Stimulated activated naive CD8-positive, alpha-beta T cell treated with anti-CD3 and anti-CD28 coated beads, Interleukin-15, Interleukin-2, amounts not matched to agents 100 ng/mL and 50 ng/mL, for 24 hours (primary cell): Measurements from ENCODE around the gene EXOC1L.
A peak's percentile ranks its signal among the peaks of the same experiment; 100 is the strongest.

Experiments
- H3K27ac Mint-ChIP-seq: one replicate; pipeline ENCODE4 v1.8.0; 2021; ENCODE audit warnings: mild to moderate bottlenecking, mixed read lengths
- H3K27me3 Mint-ChIP-seq: one replicate; pipeline ENCODE4 v1.8.0; 2021; ENCODE audit warnings: mixed read lengths
- H3K36me3 Mint-ChIP-seq: one replicate; pipeline ENCODE4 v1.8.0; 2021; ENCODE audit warnings: low read depth, mixed read lengths
- H3K4me1 Mint-ChIP-seq: one replicate; pipeline ENCODE4 v1.8.0; 2021; ENCODE audit warnings: low read depth, mixed read lengths
- H3K4me3 Mint-ChIP-seq: one replicate; pipeline ENCODE4 v1.8.0; 2021; ENCODE audit warnings: mild to moderate bottlenecking, mixed read lengths
- H3K9me3 Mint-ChIP-seq: one replicate; pipeline ENCODE4 v1.8.0; 2021; ENCODE audit warnings: mixed read lengths

Gene EXOC1L

GRCh38 chr4:55819634-55820033 lies at the start of gene EXOC1L:
Gene EXOC1L (plus strand): TSS chr4:55819790. CDS start chr4:55820027, 237 bp downstream.
- Mint-ChIP-seq H3K4me1 (peaks cover 5% of the 10 kb centered on the region), H3K27me3 (peaks cover 31% of the 10 kb centered on the region), H3K36me3 (no peaks in the 10 kb centered on the region), H3K27ac (no peak within 1 kb of the TSS), H3K9me3 (no peaks in the 10 kb centered on the region), H3K4me3 (peak within 1 kb of the TSS; percentile 64)

GRCh38 chr4:55770662-55771061 lies 48.9 kb upstream of the EXOC1L start:
- Mint-ChIP-seq H3K9me3 (no peaks in the 10 kb centered on the region), H3K4me1 (no peaks in the 10 kb centered on the region), H3K27ac (no peak overlapping the region), H3K36me3 (no peaks in the 10 kb centered on the region), H3K27me3 (peaks cover 10% of the 10 kb centered on the region), H3K4me3 (no peak overlapping the region)

GRCh38 chr4:55781341-55781740 lies 38.2 kb upstream of the EXOC1L start:
- H3K36me3 Mint-ChIP-seq = no peaks in the 10 kb centered on the region
- peaks cover under 1% of the 10 kb centered on the region for H3K9me3 Mint-ChIP-seq
- H3K4me3 Mint-ChIP-seq = no peak overlapping the region
- H3K27me3 Mint-ChIP-seq = peaks cover 3% of the 10 kb centered on the region
- H3K4me1 Mint-ChIP-seq = no peaks in the 10 kb centered on the region
- no peak overlapping the region for H3K27ac Mint-ChIP-seq

- Mint-ChIP-seq H3K4me3 (no peak overlapping the region), H3K9me3 (no peaks in the 10 kb centered on the region), H3K27ac (no peak overlapping the region), H3K36me3 (no peaks in the 10 kb centered on the region), H3K27me3 (no peaks in the 10 kb centered on the region), H3K4me1 (no peaks in the 10 kb centered on the region)
Observed at GRCh38 chr4:55781812-55782211, 37.8 kb upstream of the EXOC1L start.

GRCh38 chr4:55783584-55783983 lies 36.0 kb upstream of the EXOC1L start:
- H3K4me3 Mint-ChIP-seq = no peak overlapping the region
- no peaks in the 10 kb centered on the region for H3K9me3 Mint-ChIP-seq
- H3K27ac Mint-ChIP-seq = no peak overlapping the region
- no peaks in the 10 kb centered on the region for H3K4me1 Mint-ChIP-seq
- H3K36me3 Mint-ChIP-seq = no peaks in the 10 kb centered on the region
- H3K27me3 Mint-ChIP-seq = no peaks in the 10 kb centered on the region

- no peaks in the 10 kb centered on the region for H3K36me3 Mint-ChIP-seq
- no peak overlapping the region for H3K4me3 Mint-ChIP-seq
- no peaks in the 10 kb centered on the region for H3K9me3 Mint-ChIP-seq
- no peaks in the 10 kb centered on the region for H3K4me1 Mint-ChIP-seq
- H3K27me3 Mint-ChIP-seq = no peaks in the 10 kb centered on the region
- no peak overlapping the region for H3K27ac Mint-ChIP-seq
Observed at GRCh38 chr4:55784747-55785146, 34.8 kb upstream of the EXOC1L start.

GRCh38 chr4:55791666-55792065 lies 27.9 kb upstream of the EXOC1L start:
- H3K4me3 Mint-ChIP-seq = no peak overlapping the region
- no peaks in the 10 kb centered on the region for H3K4me1 Mint-ChIP-seq
- no peaks in the 10 kb centered on the region for H3K9me3 Mint-ChIP-seq
- peaks cover 36% of the 10 kb centered on the region for H3K27me3 Mint-ChIP-seq
- no peaks in the 10 kb centered on the region for H3K36me3 Mint-ChIP-seq
- no peak overlapping the region for H3K27ac Mint-ChIP-seq

GRCh38 chr4:55793479-55793878 lies 26.1 kb upstream of the EXOC1L start:
- H3K27ac Mint-ChIP-seq = no peak overlapping the region
- H3K36me3 Mint-ChIP-seq = no peaks in the 10 kb centered on the region
- H3K27me3 Mint-ChIP-seq = peaks cover 43% of the 10 kb centered on the region

GRCh38 chr4:55794053-55794452 lies 25.5 kb upstream of the EXOC1L start:
- H3K36me3 Mint-ChIP-seq = no peaks in the 10 kb centered on the region
- H3K27ac Mint-ChIP-seq = no peak overlapping the region
- no peaks in the 10 kb centered on the region for H3K4me1 Mint-ChIP-seq
- no peaks in the 10 kb centered on the region for H3K9me3 Mint-ChIP-seq
- no peak overlapping the region for H3K4me3 Mint-ChIP-seq
- peaks cover 46% of the 10 kb centered on the region for H3K27me3 Mint-ChIP-seq

More at GRCh38 chr4:55793479-55793878, 26.1 kb upstream of the EXOC1L start:
- H3K4me3 Mint-ChIP-seq = no peak overlapping the region
- H3K4me1 Mint-ChIP-seq = no peaks in the 10 kb centered on the region
- no peaks in the 10 kb centered on the region for H3K9me3 Mint-ChIP-seq

- Mint-ChIP-seq H3K4me3 (no peak overlapping the region), H3K36me3 (no peaks in the 10 kb centered on the region), H3K27me3 (peaks cover 49% of the 10 kb centered on the region), H3K9me3 (no peaks in the 10 kb centered on the region), H3K27ac (no peak overlapping the region), H3K4me1 (no peaks in the 10 kb centered on the region)
Observed at GRCh38 chr4:55795341-55795740, 24.2 kb upstream of the EXOC1L start.

- H3K27me3 Mint-ChIP-seq = peaks cover 23% of the 10 kb centered on the region
- H3K9me3 Mint-ChIP-seq = no peaks in the 10 kb centered on the region
Observed at GRCh38 chr4:55801498-55801897, 18.1 kb upstream of the EXOC1L start.

GRCh38 chr4:55807556-55807955 lies 12.0 kb upstream of the EXOC1L start:
- H3K9me3 Mint-ChIP-seq = no peaks in the 10 kb centered on the region
- H3K4me1 Mint-ChIP-seq = no peaks in the 10 kb centered on the region
- no peak overlapping the region for H3K4me3 Mint-ChIP-seq
- H3K36me3 Mint-ChIP-seq = no peaks in the 10 kb centered on the region
- no peak overlapping the region for H3K27ac Mint-ChIP-seq
- peaks cover 8% of the 10 kb centered on the region for H3K27me3 Mint-ChIP-seq

More at GRCh38 chr4:55801498-55801897, 18.1 kb upstream of the EXOC1L start:
- H3K4me1 Mint-ChIP-seq = no peaks in the 10 kb centered on the region
- no peaks in the 10 kb centered on the region for H3K36me3 Mint-ChIP-seq
- no peak overlapping the region for H3K4me3 Mint-ChIP-seq
- no peak overlapping the region for H3K27ac Mint-ChIP-seq

- Mint-ChIP-seq H3K36me3 (no peaks in the 10 kb centered on the region), H3K27me3 (peaks cover 8% of the 10 kb centered on the region)
Observed at GRCh38 chr4:55808186-55808585, 11.4 kb upstream of the EXOC1L start.

GRCh38 chr4:55808632-55809031 lies 11.0 kb upstream of the EXOC1L start:
- Mint-ChIP-seq H3K9me3 (no peaks in the 10 kb centered on the region), H3K4me1 (no peaks in the 10 kb centered on the region), H3K36me3 (no peaks in the 10 kb centered on the region), H3K27me3 (peaks cover 8% of the 10 kb centered on the region), H3K4me3 (no peak overlapping the region), H3K27ac (no peak overlapping the region)

More at GRCh38 chr4:55808186-55808585, 11.4 kb upstream of the EXOC1L start:
- H3K9me3 Mint-ChIP-seq = no peaks in the 10 kb centered on the region
- no peaks in the 10 kb centered on the region for H3K4me1 Mint-ChIP-seq
- no peak overlapping the region for H3K4me3 Mint-ChIP-seq
- no peak overlapping the region for H3K27ac Mint-ChIP-seq

GRCh38 chr4:55817691-55818090 lies 1.9 kb upstream of the EXOC1L start:
- Mint-ChIP-seq H3K36me3 (no peaks in the 10 kb centered on the region), H3K27me3 (peaks cover 27% of the 10 kb centered on the region), H3K27ac (no peak overlapping the region), H3K4me3 (no peak overlapping the region), H3K4me1 (peaks cover 5% of the 10 kb centered on the region), H3K9me3 (no peaks in the 10 kb centered on the region)

GRCh38 chr4:55820279-55820678 lies 689 bp downstream of the EXOC1L start:
- no peak overlapping the region for H3K4me3 Mint-ChIP-seq
- peaks cover 33% of the 10 kb centered on the region for H3K27me3 Mint-ChIP-seq
- no peaks in the 10 kb centered on the region for H3K9me3 Mint-ChIP-seq
- H3K4me1 Mint-ChIP-seq = peaks cover 5% of the 10 kb centered on the region
- H3K27ac Mint-ChIP-seq = no peak overlapping the region
- no peaks in the 10 kb centered on the region for H3K36me3 Mint-ChIP-seq
